ENCODE results near the gene IGLL5.
"Not testable (repeated sequence)": the region's sequence is repeated elsewhere in the genome, so short reads cannot be mapped to it uniquely, and the experiment has no call there.

IGLL5 gene

GRCh38 chr22:22914726-22915669, 27.4 kb downstream of the IGLL5 start:
- no peak for DNase-seq (ENCODE audit: low read depth)

DNA sequence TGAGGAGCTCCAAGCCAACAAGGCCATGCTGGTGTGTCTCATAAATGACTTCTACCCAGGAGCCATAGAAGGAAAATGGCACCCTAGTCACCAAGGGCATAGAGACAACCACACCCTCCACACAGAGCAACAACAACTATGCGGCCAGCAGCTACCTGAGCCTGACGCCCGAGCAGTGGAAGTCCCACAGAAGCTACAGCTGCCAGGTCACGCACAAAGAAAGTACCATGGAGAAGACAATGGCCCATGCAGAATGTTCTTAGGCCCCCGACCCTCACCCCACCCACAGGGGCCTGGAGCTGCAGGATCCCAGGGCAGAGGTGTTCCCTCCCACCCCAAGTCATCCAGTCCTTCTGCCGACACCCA, 28.0 kb downstream of the IGLL5 start:
- DNase-seq (ENCODE audit: low read depth): no peak

- no peak for DNase-seq (ENCODE audit: low read depth)
These were observed 28.8 kb downstream of the IGLL5 start for GRCh38 chr22:22916215-22916951.

GRCh38 chr22:22916952-22917290, 29.3 kb downstream of the IGLL5 start:
- no peak for DNase-seq (ENCODE audit: low read depth)

DNA sequence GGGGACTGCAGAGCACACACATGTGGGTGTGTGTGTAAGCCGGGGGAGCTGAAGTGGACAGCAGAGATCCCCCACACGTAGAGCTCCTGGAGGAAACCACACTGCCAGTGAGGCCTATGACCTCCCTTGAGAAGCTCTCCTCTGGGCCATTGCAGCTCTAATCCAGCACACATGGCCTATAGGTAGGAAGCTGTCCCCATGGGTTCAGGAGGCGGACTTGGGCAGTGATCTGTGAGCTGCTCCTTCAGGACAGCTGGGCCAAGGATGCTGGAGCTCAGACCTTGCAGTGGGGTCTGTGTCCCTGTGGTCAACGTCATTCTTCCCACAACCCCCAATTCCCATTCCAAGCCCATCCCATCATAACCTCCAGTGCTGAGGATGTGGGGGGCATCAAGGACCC, 29.8 kb downstream of the IGLL5 start:
- DNase-seq (ENCODE audit: low read depth): no peak

GRCh38 chr22:22918297-22918965, 30.8 kb downstream of the IGLL5 start:
- no peak for DNase-seq (ENCODE audit: low read depth)

DNA sequence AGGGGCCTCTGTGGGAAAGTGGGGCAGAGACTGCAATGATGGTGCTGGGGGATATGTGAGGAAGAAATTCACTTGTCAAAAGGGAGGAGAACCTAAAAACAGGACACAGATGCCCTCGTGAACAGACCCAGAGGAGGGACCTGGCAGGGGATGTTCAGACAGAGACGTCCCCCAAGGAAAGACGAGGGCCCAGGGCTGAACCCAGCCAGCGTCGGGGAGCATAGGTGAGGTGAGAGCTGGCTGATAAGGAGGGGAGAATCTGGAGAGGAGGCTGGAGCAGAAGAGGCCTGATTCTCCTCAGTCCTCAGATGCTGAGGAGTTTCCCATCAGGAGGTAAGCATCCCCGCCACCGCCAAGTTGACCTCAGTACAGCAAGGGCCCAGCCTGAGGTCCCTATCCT, 31.4 kb downstream of the IGLL5 start:
- DNase-seq (ENCODE audit: low read depth): no peak

DNA sequence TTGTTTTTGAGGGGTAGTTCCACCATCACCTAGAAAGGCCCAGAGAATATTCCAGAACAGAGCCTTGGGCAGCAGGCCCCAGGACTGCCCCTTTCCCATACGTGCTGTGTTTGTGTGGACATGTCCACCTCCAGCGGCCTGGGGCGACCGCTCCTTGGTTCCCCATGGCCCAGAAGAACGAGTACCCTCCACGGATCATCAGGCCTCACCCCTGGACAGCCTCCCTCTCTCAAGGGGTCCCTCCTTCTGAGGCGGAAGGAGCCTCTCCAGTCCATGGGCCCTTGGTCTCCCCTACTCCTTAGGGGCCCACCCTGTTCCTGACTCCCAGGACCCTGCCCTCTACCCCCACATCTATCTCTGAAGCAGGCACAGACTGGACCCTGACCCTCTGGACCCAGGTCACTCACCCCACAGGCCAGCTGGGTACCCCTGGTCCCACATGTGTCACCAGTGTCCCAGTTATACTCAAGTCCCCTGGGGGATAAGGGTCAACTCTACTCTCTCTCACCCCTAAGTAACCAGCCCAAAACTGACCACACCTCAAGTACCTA, 32.6 kb downstream of the IGLL5 start:
- no peak for DNase-seq (ENCODE audit: low read depth)

- DNase-seq (ENCODE audit: low read depth): no peak
These were observed 33.4 kb downstream of the IGLL5 start for GRCh38 chr22:22920910-22921550.

DNA sequence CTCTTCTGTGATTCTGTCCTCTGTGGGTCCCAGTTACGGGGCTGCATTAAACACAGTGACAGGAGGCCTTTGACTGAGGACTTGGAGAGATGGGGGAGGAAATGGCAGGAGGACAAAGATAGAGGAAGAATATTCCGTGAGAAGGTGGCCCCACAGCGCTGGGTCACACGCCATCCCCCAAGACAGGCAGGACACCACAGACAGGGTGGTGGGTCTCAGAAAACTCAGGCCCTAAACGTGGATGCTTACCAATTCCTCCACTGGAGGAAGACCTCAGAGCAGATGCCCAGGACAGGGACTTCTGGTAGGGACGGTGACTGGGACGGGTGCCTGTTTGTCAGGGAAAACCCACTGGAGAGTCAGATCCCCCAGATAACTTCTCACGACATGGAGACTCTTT, 34.0 kb downstream of the IGLL5 start:
- no peak for DNase-seq (ENCODE audit: low read depth)

- not testable (repeated sequence) for DNase-seq (ENCODE audit: low read depth)
These were observed 34.7 kb downstream of the IGLL5 start for GRCh38 chr22:22922092-22922953.

- DNase-seq (ENCODE audit: low read depth): no peak
These were observed 35.3 kb downstream of the IGLL5 start for GRCh38 chr22:22922954-22923319.

DNA sequence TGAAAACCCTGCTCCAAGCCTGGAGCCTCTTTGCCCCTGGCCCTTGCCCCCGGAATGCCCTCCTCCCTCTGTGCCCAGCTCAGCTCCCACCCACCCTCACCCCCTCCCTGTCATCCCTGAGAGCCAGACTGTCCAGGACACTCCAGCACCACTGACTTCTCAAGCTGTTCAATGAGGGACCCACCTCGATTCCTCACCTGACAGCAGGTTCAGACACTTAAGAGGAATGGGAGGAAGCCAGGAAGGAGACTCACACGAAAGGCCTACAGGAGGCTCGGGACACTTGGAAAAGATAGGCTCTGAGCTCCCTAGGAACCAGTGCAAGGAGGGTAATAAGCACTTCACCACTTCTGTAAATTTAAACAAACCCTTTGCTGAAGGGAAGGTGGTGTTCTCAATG, 35.8 kb downstream of the IGLL5 start:
- no peak for DNase-seq (ENCODE audit: low read depth)

DNA sequence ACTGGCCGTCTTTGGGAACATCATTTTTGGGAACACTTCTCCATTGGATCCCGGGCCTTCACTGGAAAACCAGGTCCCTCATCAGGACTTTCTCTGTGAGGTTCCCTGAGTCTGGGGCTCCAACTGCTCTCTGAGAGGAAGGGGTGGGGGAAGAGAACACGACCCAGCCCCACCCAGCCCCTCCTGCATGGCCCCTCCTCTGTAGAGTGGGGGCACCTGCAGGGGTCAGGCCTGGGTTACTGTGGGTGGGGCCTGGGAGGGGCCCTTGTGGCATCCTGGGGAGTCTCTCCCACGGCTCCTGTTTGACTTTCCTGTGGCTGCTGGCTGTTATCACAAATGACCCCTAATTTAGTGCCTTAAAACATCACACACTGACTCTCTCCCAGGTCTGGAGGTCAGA, 36.3 kb downstream of the IGLL5 start:
- DNase-seq (ENCODE audit: low read depth): no peak

GRCh38 chr22:22924369-22925145, 36.9 kb downstream of the IGLL5 start:
- DNase-seq (ENCODE audit: low read depth): no peak

DNA sequence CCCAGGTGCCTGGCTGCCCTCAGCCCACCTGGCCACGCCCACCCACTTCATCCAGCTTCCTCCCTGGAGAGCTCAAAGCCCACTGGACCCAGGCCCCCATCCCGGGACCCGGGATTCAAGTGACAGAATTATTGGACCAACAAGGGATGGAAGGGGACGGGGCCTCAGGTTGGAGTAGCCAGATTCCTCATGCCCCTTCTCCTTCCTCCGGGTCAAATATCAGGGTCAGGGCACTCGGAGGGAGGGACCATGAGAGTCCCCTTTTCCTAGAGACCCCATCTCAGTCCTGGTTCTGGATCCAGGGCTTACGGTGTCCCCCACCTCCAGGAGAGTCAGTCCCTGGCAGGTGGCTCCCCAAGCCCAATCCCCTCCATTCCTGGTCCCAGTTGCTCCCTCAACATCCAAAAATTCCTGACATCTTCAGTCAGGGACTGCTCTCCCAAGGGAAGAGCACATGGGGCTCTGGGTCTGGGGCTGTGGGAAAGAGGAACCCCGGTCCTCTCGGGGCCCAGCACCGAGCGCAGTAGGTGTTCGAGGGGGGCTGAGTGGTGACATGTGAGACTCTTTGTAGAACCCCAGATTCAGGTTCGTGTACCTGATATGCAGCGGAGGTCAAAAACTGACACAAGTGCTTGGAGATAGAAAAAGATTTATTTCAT, 37.7 kb downstream of the IGLL5 start:
- no peak for DNase-seq (ENCODE audit: low read depth)

- DNase-seq (ENCODE audit: low read depth): no peak
These were observed 38.3 kb downstream of the IGLL5 start for GRCh38 chr22:22925805-22926369.

- no peak for DNase-seq (ENCODE audit: low read depth)
These were observed 39.0 kb downstream of the IGLL5 start for GRCh38 chr22:22926370-22927195.
